PC-3 (cell line): Measurements from ENCODE around the gene RPGRIP1. TPM values are rescaled to one million over a fixed set of nuclear protein-coding genes. Genes with fewer than 3 reads are reported as not detected.

ENCODE experiments used
- ATAC-seq: fragments of 200-7000 bp; cut with Tn5 transposase; 2 replicates; pipeline ENCODE4 v1.9.1; 2020; ENCODE audit warnings: mild to moderate bottlenecking, moderate library complexity
- BruUV-seq: library from RNA; stranded (reverse); fragments of 400-500 nt; replicated peaks from 2 replicates; lab custom pipeline; 2021; lab: Mats Ljungman, UMichigan
- CTCF ChIA-PET: fragments of 300-600 bp; sonication (Branson Sonifier 250); formaldehyde crosslinking; loops from one replicate; lab custom pipeline; 2022; ENCODE audit warnings: antibody characterized with exemption; lab: Charles Lee
- POLR2A ChIA-PET: fragments of 300-600 bp; sonication (Branson Sonifier 250); formaldehyde crosslinking; loops from one replicate; lab custom pipeline; 2022; ENCODE audit warnings: antibody characterized with exemption; ENCODE audit not compliant: unreplicated experiment; lab: Charles Lee
- DNase-seq: peaks from one replicate; pipeline ENCODE4 v3.0.0-alpha.2; 2015
- H2AFZ ChIP-seq: fragments of 300-600 bp; sonication (generic); 2 replicates; pipeline ENCODE4 v1.6.0; 2016; ENCODE audit warnings: antibody characterized with exemption, low read length
- H3F3A ChIP-seq: fragments of 300-600 bp; sonication (generic); one replicate; pipeline ENCODE4 v1.6.0; 2017; ENCODE audit warnings: antibody characterized with exemption, low read length, control low read depth, mild to moderate bottlenecking; ENCODE audit not compliant: unreplicated experiment
- H3K27ac ChIP-seq: fragments of 300-600 bp; sonication (generic); 2 replicates; pipeline ENCODE4 v1.5.1; 2016; ENCODE audit warnings: mild to moderate bottlenecking, low read length
- H3K27me3 ChIP-seq: fragments of 300-600 bp; sonication (generic); 2 replicates; pipeline ENCODE4 v1.6.1; 2016; ENCODE audit warnings: low read length, mixed read lengths
- H3K36me3 ChIP-seq: fragments of 300-600 bp; sonication (generic); 2 replicates; pipeline ENCODE4 v1.6.1; 2016; ENCODE audit warnings: low read depth, mixed run types, low read length, mixed read lengths
- H3K4me1 ChIP-seq: fragments of 300-600 bp; sonication (generic); 2 replicates; pipeline ENCODE4 v1.5.1; 2016; ENCODE audit warnings: low read length; ENCODE audit not compliant: insufficient read depth
- H3K4me2 ChIP-seq: fragments of 300-600 bp; sonication (generic); 2 replicates; pipeline ENCODE4 v1.6.0; 2016; ENCODE audit warnings: low read length
- H3K4me3 ChIP-seq: fragments of 300-600 bp; sonication (generic); 2 replicates; pipeline ENCODE4 v1.5.1; 2016; ENCODE audit warnings: mild to moderate bottlenecking, low read length, mixed read lengths
- H3K79me2 ChIP-seq: fragments of 300-600 bp; sonication (generic); 2 replicates; pipeline ENCODE4 v1.6.1; 2017; ENCODE audit warnings: low read length, mixed read lengths
- H3K9ac ChIP-seq: fragments of 300-600 bp; sonication (generic); 2 replicates; pipeline ENCODE4 v1.6.0; 2016; ENCODE audit warnings: mild to moderate bottlenecking, low read length
- H3K9me2 ChIP-seq: fragments of 300-600 bp; sonication (generic); replicated peaks from 2 replicates; pipeline ENCODE4 v1.6.1; 2016; ENCODE audit warnings: mixed run types, low read length, mixed read lengths
- H3K9me3 ChIP-seq: fragments of 300-600 bp; sonication (generic); 2 replicates; pipeline ENCODE4 v1.6.1; 2016; ENCODE audit warnings: low read length, mixed read lengths
- H4K20me1 ChIP-seq: fragments of 300-600 bp; sonication (generic); 2 replicates; pipeline ENCODE4 v1.6.1; 2016; ENCODE audit warnings: low read length, mixed read lengths
- EZH2 ChIP-seq: fragments of 300-600 bp; sonication (generic); IDR thresholded peaks from one replicate; pipeline ENCODE4 v1.6.1; 2017; ENCODE audit warnings: antibody characterized with exemption, mild to moderate bottlenecking, low read length; ENCODE audit not compliant: unreplicated experiment
- EZH2phosphoT487 ChIP-seq: fragments of 300-600 bp; sonication (generic); IDR thresholded peaks from 2 replicates; pipeline ENCODE4 v1.6.1; 2018; ENCODE audit warnings: mild to moderate bottlenecking, antibody characterized with exemption, low read length, borderline replicate concordance
- intact Hi-C: fragments of 100-400 bp; cut with micrococcal nuclease; formaldehyde crosslinking; loops from 2 replicates; pipeline ENCODE4 v1.9.0; 2023
- total RNA-seq: library from RNA; depleted of rRNA; stranded (reverse); fragments of >200 nt; gene quantifications from 2 replicates; pipeline ENCODE4 v1.2.3, GENCODE V29; 2014
- TF ChIP-seq, protein P1 (sequence below): fragments of 300-600 bp; sonication (generic); conservative IDR thresholded peaks from 2 replicates; pipeline ENCODE4 v1.5.1; 2017; ENCODE audit warnings: antibody characterized with exemption, low read depth, mild to moderate bottlenecking, low read length

RPGRIP1 gene
- total RNA-seq, 1 experiment from 2014 or later, result 0.33 TPM

- ChIA-PET CTCF (interaction anchor here (0.6 kb wide), 1 partner anchor 822 kb away, joined by 3 read pairs; no protein-coding TSS in a partner anchor), POLR2A (no interaction called here)
- TF ChIP-seq EZH2, result no peak
- TF ChIP-seq, protein P1, sequence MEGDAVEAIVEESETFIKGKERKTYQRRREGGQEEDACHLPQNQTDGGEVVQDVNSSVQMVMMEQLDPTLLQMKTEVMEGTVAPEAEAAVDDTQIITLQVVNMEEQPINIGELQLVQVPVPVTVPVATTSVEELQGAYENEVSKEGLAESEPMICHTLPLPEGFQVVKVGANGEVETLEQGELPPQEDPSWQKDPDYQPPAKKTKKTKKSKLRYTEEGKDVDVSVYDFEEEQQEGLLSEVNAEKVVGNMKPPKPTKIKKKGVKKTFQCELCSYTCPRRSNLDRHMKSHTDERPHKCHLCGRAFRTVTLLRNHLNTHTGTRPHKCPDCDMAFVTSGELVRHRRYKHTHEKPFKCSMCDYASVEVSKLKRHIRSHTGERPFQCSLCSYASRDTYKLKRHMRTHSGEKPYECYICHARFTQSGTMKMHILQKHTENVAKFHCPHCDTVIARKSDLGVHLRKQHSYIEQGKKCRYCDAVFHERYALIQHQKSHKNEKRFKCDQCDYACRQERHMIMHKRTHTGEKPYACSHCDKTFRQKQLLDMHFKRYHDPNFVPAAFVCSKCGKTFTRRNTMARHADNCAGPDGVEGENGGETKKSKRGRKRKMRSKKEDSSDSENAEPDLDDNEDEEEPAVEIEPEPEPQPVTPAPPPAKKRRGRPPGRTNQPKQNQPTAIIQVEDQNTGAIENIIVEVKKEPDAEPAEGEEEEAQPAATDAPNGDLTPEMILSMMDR, result no peak
- TF ChIP-seq EZH2phosphoT487, result no peak
- DNase-seq (no peak), ATAC-seq (no peak)
- Histone ChIP-seq H2AFZ (no peak overlapping the region), H3K4me3 (no peak overlapping the region), H3K9ac (no peak overlapping the region), H3K9me3 (no peaks in the 10 kb centered on the region), H3K36me3 (peaks cover 71% of the 10 kb centered on the region), H3K79me2 (peaks cover 100% of the 10 kb centered on the region), H4K20me1 (peaks cover 93% of the 10 kb centered on the region), H3K27ac (no peak overlapping the region), H3K9me2 (no peaks in the 10 kb centered on the region), H3K27me3 (no peaks in the 10 kb centered on the region), H3K4me1 (no peaks in the 10 kb centered on the region), H3K4me2 (no peak overlapping the region), H3F3A (peaks cover 4% of the 10 kb centered on the region)
- no TSS peak for BruUV-seq
- intact Hi-C loops, result no loop called here
These were observed 40.9 kb upstream of the RPGRIP1 start for GRCh38 chr14:21238823-21239518.

DNA sequence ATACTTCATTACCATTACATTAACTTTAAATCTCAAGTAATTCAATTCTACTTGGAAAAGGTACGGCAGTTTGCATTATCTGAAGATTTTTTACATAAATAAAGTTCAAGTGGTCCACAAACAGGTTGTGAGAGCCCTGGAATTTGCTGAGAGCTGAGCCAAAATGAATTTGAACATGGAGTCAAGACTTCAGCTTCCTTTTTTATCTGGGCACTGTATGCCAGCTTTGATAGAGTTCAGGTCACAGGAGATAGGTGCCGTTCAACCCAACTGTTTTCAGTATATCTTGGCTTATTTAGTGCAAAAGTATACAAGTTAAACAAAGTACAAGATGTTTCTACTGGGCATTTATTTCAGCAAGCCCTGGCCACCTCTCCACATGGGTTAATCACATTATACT lies 39.5 kb upstream of the RPGRIP1 start:
- no peak overlapping the region for H3K27ac ChIP-seq
- no peaks in the 10 kb centered on the region for H3K9me2 ChIP-seq
- H3K4me2 ChIP-seq, result no peak overlapping the region
- no peak overlapping the region for H3K9ac ChIP-seq
- no TSS peak for BruUV-seq
- peaks cover 72% of the 10 kb centered on the region for H3K36me3 ChIP-seq
- intact Hi-C loops, result loop anchor here (5.0 kb wide), 1 partner anchor 157 kb away; no protein-coding TSS in a partner anchor
- peaks cover 88% of the 10 kb centered on the region for H4K20me1 ChIP-seq
- no peaks in the 10 kb centered on the region for H3K9me3 ChIP-seq
- no peak overlapping the region for H2AFZ ChIP-seq
- H3K79me2 ChIP-seq, result peaks cover 100% of the 10 kb centered on the region
- ATAC-seq (no peak), DNase-seq (no peak)
- no peaks in the 10 kb centered on the region for H3K4me1 ChIP-seq
- ChIA-PET CTCF (no interaction called here), POLR2A (interaction anchor here (0.5 kb wide), 1 partner anchor 144 kb away, joined by 5 read pairs; the partner anchor contains the start of gene SUPT16H)
- TF ChIP-seq EZH2phosphoT487, result no peak
- H3K4me3 ChIP-seq, result no peak overlapping the region
- no peaks in the 10 kb centered on the region for H3K27me3 ChIP-seq
- H3F3A ChIP-seq, result peaks cover 10% of the 10 kb centered on the region

DNA sequence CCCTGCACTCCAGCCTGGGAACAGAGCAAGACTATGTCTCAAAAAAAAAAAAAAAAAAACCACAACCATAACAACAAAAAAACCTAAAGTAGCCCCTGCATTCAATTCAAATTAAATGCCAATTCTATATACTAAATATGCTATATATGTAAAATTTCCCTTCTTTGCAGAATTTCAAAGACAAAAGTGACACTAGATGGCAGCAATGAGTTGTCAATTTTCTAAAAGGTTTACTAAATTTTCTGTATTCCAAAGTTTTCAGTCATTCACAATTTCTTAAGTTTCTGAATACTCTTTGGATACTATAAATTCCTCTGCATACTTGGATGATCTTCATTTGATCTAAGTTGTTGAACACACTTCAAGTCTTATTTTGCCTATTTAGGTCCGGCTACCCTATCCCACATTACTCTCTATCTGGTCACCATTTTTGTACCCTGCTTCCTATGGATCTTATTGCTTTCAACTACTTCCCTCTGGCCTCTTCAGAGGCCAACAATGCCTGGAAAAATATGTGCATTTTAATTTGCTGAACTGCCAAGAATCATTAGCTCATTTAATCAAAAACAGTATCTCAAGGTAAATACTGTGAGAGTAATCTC lies 38.6 kb upstream of the RPGRIP1 start:
- Histone ChIP-seq H3F3A (peaks cover 10% of the 10 kb centered on the region), H3K36me3 (peaks cover 70% of the 10 kb centered on the region), H3K4me1 (no peaks in the 10 kb centered on the region), H3K79me2 (peaks cover 100% of the 10 kb centered on the region), H3K4me2 (no peak overlapping the region), H2AFZ (no peak overlapping the region), H3K27me3 (no peaks in the 10 kb centered on the region), H3K27ac (no peak overlapping the region), H3K9ac (no peak overlapping the region), H3K4me3 (no peak overlapping the region), H3K9me2 (no peaks in the 10 kb centered on the region), H3K9me3 (no peaks in the 10 kb centered on the region), H4K20me1 (peaks cover 88% of the 10 kb centered on the region)
- ChIA-PET CTCF (interaction anchor here (0.6 kb wide), 2 partner anchors 23 to 381 kb away, joined by 3 to 16 read pairs; no protein-coding TSS in a partner anchor), POLR2A (no interaction called here)
- TF ChIP-seq EZH2, result no peak
- TF ChIP-seq, protein P1, result peak; percentile 61
- BruUV-seq, result no TSS peak
- no peak for ATAC-seq
- DNase-seq, result peak; percentile 56
- intact Hi-C loops, result loop anchor here (5.0 kb wide), 1 partner anchor 156 kb away; no protein-coding TSS in a partner anchor
